ENCODE results near the gene UROS.
A peak's percentile ranks its signal among the peaks of the same experiment; 100 is the strongest.

The UROS gene

GRCh38 chr10:125822878-125823662 is at the start of gene UROS, which contains the start of gene BCCIP:
Gene UROS, minus strand, starts transcription at chr10:125823258. Its CDS starts 6,759 bp downstream, at chr10:125816499.
Gene BCCIP, plus strand, starts transcription at chr10:125823546. Its CDS starts 12 bp downstream, at chr10:125823558.
- DNase-seq (ENCODE audit: low read depth) = peak; percentile 85

- DNase-seq (ENCODE audit: low read depth) = no peak
These were observed 48.3 kb upstream of the UROS start for GRCh38 chr10:125871338-125871737.

GRCh38 chr10:125868372-125868975 is 45.4 kb upstream of the UROS start:
- DNase-seq (ENCODE audit: low read depth) = no peak

- no peak for DNase-seq (ENCODE audit: low read depth)
These were observed 43.5 kb upstream of the UROS start for GRCh38 chr10:125866421-125867029.

- DNase-seq (ENCODE audit: low read depth) = no peak
These were observed 42.1 kb upstream of the UROS start for GRCh38 chr10:125865120-125865519.

GRCh38 chr10:125859128-125859817 is 36.2 kb upstream of the UROS start:
- no peak for DNase-seq (ENCODE audit: low read depth)

GRCh38 chr10:125857185-125857760 is 34.2 kb upstream of the UROS start:
- no peak for DNase-seq (ENCODE audit: low read depth)

- no peak for DNase-seq (ENCODE audit: low read depth)
These were observed 29.4 kb upstream of the UROS start for GRCh38 chr10:125852487-125852886.

- no peak for DNase-seq (ENCODE audit: low read depth)
These were observed 28.0 kb upstream of the UROS start for GRCh38 chr10:125850766-125851731.

GRCh38 chr10:125849448-125849847 is 26.4 kb upstream of the UROS start:
- DNase-seq (ENCODE audit: low read depth) = no peak

GRCh38 chr10:125848857-125849256 is 25.8 kb upstream of the UROS start:
- DNase-seq (ENCODE audit: low read depth) = no peak

- DNase-seq (ENCODE audit: low read depth) = no peak
These were observed 25.3 kb upstream of the UROS start for GRCh38 chr10:125848371-125848770.

- no peak for DNase-seq (ENCODE audit: low read depth)
These were observed 23.8 kb upstream of the UROS start for GRCh38 chr10:125846894-125847293.

- DNase-seq (ENCODE audit: low read depth) = no peak
These were observed 22.6 kb upstream of the UROS start for GRCh38 chr10:125845617-125846016.

- DNase-seq (ENCODE audit: low read depth) = no peak
These were observed 21.7 kb upstream of the UROS start for GRCh38 chr10:125844751-125845221.

- DNase-seq (ENCODE audit: low read depth) = no peak
These were observed 20.7 kb upstream of the UROS start for GRCh38 chr10:125843603-125844329.

GRCh38 chr10:125840955-125841354 is 17.9 kb upstream of the UROS start:
- DNase-seq (ENCODE audit: low read depth) = no peak

- no peak for DNase-seq (ENCODE audit: low read depth)
These were observed 17.3 kb upstream of the UROS start for GRCh38 chr10:125840406-125840805.

- no peak for DNase-seq (ENCODE audit: low read depth)
These were observed 15.9 kb upstream of the UROS start for GRCh38 chr10:125838802-125839575.
